GM23248 (cell line): ENCODE data around the gene KIF17.

ENCODE experiments used
- EZH2 ChIP-seq: fragments of 200-600 bp; sonication (generic); IDR thresholded peaks from 2 replicates; pipeline ENCODE4 v1.6.1; 2018; ENCODE audit warnings: antibody characterized with exemption, mild to moderate bottlenecking; ENCODE audit not compliant: insufficient read depth, poor library complexity, severe bottlenecking
- EZH2phosphoT487 ChIP-seq: fragments of 200-600 bp; sonication (generic); IDR thresholded peaks from 2 replicates; pipeline ENCODE4 v1.6.1; 2018; ENCODE audit warnings: antibody characterized with exemption, moderate library complexity, mild to moderate bottlenecking, low read depth; ENCODE audit not compliant: insufficient read depth

DNA sequence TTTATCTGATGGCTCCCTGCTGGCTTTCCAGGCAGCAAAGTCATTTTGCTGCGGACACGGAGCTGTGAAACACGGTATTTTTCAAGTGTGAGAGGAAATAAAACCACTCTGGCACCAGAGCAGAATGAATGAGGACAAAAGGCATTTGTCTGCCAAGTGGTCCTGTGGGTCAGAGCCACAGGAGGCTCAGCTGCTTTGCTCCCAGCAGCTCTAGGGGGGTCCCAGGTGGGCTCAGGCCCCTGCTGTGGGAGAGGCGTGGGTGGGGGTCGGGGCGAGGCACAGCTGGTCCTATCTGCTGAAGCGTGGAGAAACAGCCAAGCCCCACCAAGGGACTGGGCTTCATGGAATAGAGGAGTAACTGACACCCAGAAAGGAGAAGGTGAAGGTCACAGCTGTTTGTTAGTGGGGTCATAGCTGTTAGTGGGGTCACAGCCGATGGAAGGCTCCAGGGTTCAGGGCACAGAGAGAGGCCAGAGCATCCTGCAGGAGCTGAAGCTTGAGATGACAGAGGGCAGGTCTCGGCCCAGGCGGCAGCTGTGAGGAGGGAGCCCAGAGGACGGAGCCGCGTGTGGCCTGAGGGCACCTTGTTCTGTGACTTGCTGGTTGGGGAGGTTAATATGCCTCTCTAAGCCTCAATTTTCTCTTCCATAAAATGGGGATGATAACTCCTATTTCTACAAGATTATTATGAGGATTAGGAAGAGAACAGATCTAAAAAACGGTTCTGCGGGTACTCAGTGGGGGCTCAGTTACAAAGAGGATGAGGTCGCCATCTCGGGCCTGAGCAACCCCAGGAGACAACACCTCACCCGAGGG lies 7.1 kb downstream of the KIF17 start:
- TF ChIP-seq EZH2 (no peak), EZH2phosphoT487 (no peak)
